ENCODE data around the gene MAMLD1.

MAMLD1 gene

DNA sequence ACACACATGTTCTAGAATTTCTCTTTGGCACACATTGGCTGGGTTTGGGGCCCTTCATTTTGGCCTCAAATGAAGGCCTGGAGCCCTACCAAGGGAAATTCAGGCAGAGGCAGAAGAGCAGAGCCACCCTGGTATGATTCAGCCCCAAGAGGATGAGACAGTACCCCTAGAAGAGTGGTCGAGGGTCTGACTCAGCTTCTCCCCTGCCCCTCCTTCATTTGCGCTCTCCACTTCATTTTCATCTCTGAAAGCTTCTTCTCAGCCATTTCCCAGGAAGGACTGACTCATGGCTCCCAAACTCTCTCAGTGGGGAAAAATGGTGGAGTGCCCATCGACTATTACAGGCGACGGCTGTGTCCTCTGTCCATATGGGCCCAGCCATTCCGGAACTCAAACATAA, 43.5 kb downstream of the MAMLD1 start:
- no peak for DNase-seq

DNA sequence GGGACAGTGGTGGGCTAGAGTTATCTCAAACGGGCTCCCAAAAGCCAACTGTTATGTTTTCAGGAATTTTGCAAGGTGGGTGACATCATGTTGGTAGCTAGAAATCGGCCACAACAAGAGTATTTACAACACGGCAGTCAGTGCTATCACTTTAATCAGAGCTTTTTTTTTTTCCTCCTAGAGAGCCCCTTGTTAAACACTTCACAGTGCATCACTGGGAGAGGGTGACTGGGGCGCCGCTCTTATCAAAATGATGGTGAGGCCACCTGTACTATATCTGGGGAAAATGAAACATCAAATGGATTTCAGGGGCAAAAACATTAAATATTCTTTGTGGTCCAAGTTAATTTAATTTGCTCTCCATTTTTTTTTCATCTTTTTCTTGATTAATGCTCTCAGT, 44.9 kb downstream of the MAMLD1 start:
- no peak for DNase-seq

GRCh38 chrX:150408561-150408960, 45.4 kb downstream of the MAMLD1 start:
- no peak for DNase-seq

GRCh38 chrX:150409486-150409885, 46.4 kb downstream of the MAMLD1 start:
- no peak for DNase-seq

GRCh38 chrX:150409964-150410363, 46.8 kb downstream of the MAMLD1 start:
- DNase-seq: no peak

DNA sequence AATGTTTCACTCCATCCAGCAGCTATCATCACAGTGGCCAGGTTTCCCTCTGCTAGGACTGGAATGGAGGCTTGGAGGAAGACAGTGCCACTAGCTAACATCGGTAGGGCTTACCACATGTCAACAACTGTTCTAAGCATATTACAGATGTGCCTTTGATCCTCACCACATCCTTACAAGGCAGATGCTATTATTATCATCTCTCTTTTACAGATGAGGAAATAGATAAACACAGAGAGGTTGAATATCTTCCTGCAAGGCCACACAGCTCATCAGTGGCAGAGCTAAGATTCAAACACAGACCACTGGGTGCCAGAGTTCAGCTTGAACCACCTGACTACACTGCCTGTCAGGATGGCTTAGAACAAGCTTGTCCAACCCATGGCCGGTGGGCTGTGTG, 47.4 kb downstream of the MAMLD1 start:
- DNase-seq: no peak

- DNase-seq: peak in 1 of 14 donors; percentile 23
These were observed 48.5 kb downstream of the MAMLD1 start for GRCh38 chrX:150411656-150412055.

DNA sequence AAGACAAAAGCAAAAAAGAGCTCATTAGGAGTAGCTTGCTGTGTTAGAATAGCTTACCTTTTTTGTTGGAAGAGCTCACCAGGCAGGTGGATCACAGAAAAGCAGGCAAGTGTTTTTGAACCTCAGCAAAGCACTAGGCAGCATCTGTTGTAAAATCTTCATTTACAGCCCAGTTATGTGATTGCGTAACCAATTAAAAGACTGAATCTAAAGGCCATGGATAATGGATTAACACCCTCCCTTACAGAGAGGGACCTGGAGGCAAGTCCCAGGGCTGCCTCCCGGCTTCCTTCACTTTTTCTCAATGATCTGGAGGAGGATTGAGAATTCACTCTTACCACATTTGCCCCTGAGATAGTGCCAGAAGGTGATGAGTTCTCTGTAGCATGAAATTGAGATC, 51.1 kb downstream of the MAMLD1 start:
- DNase-seq: no peak

DNA sequence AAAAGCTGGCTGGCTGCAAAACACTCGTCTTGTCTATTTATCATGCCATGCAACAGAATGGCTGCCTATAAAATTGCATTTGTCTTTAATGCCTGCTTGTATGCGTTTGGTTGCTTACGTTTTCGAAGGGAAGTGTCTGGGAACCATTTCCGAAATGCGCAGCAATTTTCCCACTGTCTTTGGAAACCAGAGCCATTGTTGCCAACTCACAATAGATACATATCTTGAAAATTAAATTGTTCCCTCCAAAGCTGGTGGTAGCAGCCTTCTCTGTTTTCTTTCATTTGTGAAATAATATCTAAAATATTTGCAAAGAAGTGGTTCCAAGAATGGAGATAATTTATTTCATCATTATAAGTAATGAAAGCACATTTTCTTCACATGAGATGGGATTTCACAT, 53.4 kb downstream of the MAMLD1 start:
- DNase-seq: no peak

- peak in 1 of 14 donors; percentile 12 for DNase-seq
These were observed 58.7 kb downstream of the MAMLD1 start for GRCh38 chrX:150421816-150422215.

- no peak for DNase-seq
These were observed 66.5 kb downstream of the MAMLD1 start for GRCh38 chrX:150429594-150429993.

GRCh38 chrX:150436195-150436594, 73.1 kb downstream of the MAMLD1 start:
- no peak for DNase-seq

DNA sequence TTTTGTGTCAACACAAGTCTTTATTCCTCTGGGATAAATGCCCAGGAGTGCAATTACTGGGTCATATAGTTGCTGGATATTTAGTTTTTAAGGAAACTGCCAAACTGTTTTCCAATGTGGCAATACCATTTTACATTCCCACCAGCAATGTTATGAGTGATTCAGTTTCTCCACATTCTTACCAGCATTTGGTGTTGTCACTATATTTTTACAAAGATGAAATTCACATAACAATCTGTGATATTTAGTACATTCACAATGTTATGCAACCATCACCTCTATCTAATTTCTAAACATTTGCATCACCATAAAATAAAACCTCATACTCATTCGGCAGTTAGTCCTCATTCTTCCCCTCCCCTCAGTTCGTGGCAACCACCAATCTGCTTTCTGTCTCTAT, 75.0 kb downstream of the MAMLD1 start:
- no peak for DNase-seq

DNA sequence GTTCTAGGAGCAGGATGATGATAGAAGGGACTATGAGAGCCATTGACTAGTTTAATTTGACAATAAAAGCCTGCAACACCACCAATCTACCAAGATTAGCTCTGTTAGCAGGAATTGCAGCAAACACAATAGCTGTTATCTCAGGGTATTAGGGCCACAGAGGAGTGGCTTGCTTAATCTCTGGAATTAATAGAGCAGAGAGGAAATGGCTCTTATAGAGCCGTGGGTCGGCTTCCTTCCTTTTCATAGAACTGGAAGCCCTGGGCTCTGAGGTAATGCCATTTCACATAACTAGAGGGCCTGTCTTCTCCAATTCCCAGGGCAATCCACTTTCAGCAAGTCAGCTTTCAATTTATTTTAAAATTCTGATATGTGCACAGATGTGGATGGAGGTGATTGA, 83.0 kb downstream of the MAMLD1 start:
- DNase-seq: no peak

- DNase-seq: no peak
These were observed 83.9 kb downstream of the MAMLD1 start for GRCh38 chrX:150446995-150447394.

DNA sequence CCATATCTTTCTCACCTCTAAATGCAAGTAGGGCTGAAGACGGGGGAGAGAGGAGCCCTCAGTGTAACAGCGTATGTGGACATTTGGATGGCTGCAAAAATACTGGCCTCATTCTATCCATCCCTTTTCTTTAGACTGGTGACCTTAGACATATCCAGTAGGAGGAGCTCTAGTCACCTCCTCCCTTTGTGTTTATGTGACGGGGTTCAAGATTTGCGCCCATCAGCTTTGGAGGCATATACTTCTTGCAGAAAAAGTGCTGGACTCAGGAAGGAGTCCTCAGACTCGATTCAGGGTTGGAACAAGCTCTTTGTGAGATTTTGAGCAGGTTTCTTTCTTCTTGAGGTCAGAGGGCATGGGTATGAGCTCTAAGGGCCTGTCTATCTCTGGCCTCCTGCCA, 86.2 kb downstream of the MAMLD1 start:
- no peak for DNase-seq

- peak in 1 of 14 donors; percentile 32 for DNase-seq
These were observed 87.5 kb downstream of the MAMLD1 start for GRCh38 chrX:150450519-150451177.

DNA sequence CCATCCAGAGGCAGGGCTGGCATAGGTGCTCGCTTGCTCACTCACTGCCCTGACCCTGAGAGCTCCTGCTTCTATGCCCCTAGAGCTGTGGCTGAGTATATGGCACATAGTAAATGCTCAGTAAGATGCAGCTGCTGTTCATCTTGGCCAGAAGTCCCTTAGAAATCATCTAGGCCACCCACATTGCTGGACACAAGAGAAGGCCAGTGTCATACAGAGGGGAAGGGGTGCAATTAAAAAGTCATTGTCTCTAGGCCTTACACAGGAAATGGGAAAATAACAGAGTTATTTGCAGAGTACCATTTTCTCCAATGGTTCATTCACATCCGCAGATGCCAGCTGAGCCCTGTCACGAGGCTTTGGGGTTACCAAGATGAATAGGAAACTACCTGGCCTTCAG, 88.8 kb downstream of the MAMLD1 start:
- DNase-seq: no peak

DNA sequence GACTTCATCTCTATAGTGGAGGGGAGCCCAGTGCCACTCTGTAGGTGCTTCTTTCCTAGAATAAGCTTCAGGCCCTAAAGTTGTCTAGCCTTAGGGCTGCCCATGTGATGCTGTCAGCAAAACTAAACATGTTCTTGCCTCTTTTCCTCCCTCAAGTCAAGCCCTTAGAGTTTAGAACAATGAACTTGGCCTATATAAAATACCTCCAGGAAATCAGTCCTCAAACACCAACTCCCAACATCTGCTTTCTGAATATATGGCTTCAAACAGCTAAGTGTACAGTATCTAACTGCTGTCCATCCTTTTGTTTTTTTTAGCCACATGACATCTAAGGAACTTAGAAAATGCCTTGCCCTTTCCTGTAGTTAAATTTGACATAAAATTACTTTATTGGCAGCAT, 91.0 kb downstream of the MAMLD1 start:
- no peak for DNase-seq

GRCh38 chrX:150454508-150455214, 91.5 kb downstream of the MAMLD1 start:
- DNase-seq: no peak

DNA sequence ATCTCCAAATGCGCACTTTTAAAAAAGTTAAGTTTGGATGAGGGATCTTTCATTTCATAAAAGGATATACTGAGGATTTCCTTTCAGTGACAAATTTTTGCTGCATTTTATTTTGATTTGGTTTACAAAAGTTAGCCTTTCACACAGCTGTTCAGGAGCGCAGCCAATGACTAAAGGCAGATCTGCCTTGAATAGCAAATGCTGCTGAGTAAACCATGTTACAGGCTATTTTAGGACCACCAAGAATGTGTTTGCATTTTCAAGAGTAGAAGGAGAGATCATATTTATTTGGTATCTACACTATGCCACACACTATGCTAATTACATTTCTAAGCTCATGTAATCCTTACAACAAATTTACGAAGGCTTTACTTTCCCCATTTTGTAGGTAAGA, 92.1 kb downstream of the MAMLD1 start:
- DNase-seq: no peak

GRCh38 chrX:150456466-150456865, 93.3 kb downstream of the MAMLD1 start:
- DNase-seq: no peak

DNA sequence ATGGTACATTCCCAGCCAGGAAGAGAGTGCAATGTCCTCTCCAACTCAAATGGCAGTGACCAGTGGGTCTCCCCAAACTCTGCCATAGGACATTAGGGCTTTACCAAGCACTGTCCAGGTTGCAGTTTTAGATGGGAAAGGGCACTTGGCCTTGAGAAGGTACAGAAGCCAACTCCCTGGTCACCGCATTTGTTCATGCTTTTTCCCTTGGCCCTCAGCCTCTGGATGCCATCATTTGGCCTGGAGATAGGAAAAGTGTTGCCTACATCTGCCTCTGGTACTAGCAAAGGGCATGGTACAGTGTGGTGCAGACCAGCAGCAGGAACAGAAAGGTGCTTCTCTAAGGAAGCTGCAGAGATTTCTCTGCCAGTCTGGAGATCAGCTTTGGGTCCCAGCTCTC, 93.8 kb downstream of the MAMLD1 start:
- no peak for DNase-seq

GRCh38 chrX:150459196-150459595, 96.1 kb downstream of the MAMLD1 start:
- no peak for DNase-seq

- DNase-seq: no peak
These were observed 96.9 kb downstream of the MAMLD1 start for GRCh38 chrX:150460063-150460462.
